B cell (primary cell): ENCODE results near the gene GRIN3A.

ENCODE experiments used
- EZH2 ChIP-seq: IDR thresholded peaks from 2 replicates; pipeline ENCODE4 v1.6.1; 2012; ENCODE audit warnings: borderline replicate concordance, low read depth, mild to moderate bottlenecking, moderate library complexity, low read length; ENCODE audit not compliant: insufficient read depth, poor library complexity, severe bottlenecking
- TF ChIP-seq, protein P1 (sequence below): fragments of 200-600 bp; IDR thresholded peaks from one replicate; pipeline ENCODE4 v1.8.0; 2022; ENCODE audit warnings: antibody characterized with exemption, mild to moderate bottlenecking

DNA sequence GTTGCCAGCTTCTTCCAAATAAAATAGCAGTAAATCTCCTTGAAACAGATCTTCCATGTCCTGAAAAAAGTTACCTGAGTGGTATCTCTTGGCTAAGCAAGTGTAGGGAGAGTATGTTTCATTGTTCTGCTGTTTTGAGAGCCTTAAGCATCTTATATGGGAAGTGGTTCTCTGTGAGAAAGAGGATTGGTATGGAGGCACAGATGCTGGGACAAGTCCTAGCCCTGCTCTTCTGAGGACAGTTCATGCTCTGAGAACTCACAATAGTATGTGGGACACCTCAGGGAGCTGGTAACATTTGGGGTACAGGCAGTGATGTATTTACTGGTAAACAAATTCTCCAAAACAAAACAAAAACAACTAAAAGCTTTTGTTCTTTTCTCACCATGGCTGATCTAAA, 145.7 kb downstream of the GRIN3A start:
- TF ChIP-seq, protein P1, sequence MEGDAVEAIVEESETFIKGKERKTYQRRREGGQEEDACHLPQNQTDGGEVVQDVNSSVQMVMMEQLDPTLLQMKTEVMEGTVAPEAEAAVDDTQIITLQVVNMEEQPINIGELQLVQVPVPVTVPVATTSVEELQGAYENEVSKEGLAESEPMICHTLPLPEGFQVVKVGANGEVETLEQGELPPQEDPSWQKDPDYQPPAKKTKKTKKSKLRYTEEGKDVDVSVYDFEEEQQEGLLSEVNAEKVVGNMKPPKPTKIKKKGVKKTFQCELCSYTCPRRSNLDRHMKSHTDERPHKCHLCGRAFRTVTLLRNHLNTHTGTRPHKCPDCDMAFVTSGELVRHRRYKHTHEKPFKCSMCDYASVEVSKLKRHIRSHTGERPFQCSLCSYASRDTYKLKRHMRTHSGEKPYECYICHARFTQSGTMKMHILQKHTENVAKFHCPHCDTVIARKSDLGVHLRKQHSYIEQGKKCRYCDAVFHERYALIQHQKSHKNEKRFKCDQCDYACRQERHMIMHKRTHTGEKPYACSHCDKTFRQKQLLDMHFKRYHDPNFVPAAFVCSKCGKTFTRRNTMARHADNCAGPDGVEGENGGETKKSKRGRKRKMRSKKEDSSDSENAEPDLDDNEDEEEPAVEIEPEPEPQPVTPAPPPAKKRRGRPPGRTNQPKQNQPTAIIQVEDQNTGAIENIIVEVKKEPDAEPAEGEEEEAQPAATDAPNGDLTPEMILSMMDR = no peak
- no peak for TF ChIP-seq EZH2
